Endothelial cell (in vitro differentiated cells): ENCODE data around the gene TMEM120A. TPM values are rescaled to one million over a fixed set of nuclear protein-coding genes. Genes with fewer than 3 reads are reported as not detected.

Source experiments
- DNase-seq: peaks from one replicate; pipeline ENCODE4 v3.0.0; 2021; ENCODE audit warnings: low spot score
- H3K27ac Mint-ChIP-seq: one replicate; pipeline ENCODE4 v1.8.0; 2021; ENCODE audit warnings: mixed read lengths, inconsistent platforms; ENCODE audit not compliant: unreplicated experiment
- H3K27me3 Mint-ChIP-seq: one replicate; pipeline ENCODE4 v1.8.0; 2021; ENCODE audit warnings: mild to moderate bottlenecking, moderate library complexity, mixed read lengths, inconsistent platforms; ENCODE audit not compliant: unreplicated experiment
- H3K36me3 Mint-ChIP-seq: one replicate; pipeline ENCODE4 v1.8.0; 2021; ENCODE audit warnings: mild to moderate bottlenecking, low read depth, mixed read lengths, inconsistent platforms; ENCODE audit not compliant: unreplicated experiment
- H3K4me1 Mint-ChIP-seq: one replicate; pipeline ENCODE4 v1.8.0; 2021; ENCODE audit warnings: mild to moderate bottlenecking, mixed read lengths, inconsistent platforms; ENCODE audit not compliant: unreplicated experiment
- H3K4me3 Mint-ChIP-seq: one replicate; pipeline ENCODE4 v1.8.0; 2021; ENCODE audit warnings: mild to moderate bottlenecking, mixed read lengths, inconsistent platforms; ENCODE audit not compliant: unreplicated experiment
- H3K9me3 Mint-ChIP-seq: one replicate; pipeline ENCODE4 v1.8.0; 2021; ENCODE audit warnings: mixed read lengths, inconsistent platforms; ENCODE audit not compliant: unreplicated experiment
- CTCF ChIP-seq: fragments of 200-600 bp; sonication (generic); IDR thresholded peaks from one replicate; pipeline ENCODE4 v1.5.0; 2021; ENCODE audit warnings: antibody characterized with exemption; ENCODE audit not compliant: unreplicated experiment
- total RNA-seq: library from RNA; stranded (reverse); fragmentation: NEBNext Ultra II Directional; extraction: Animal tissue kit (Norgen Biotek cat#: 25700); gene quantifications from one replicate; pipeline ENCODE4 v1.2.1, GENCODE V29; 2021; ENCODE audit not compliant: unreplicated experiment

The TMEM120A gene
- total RNA-seq, 1 donor from 2014 or later = 18.2 TPM

- H3K4me3 Mint-ChIP-seq = peak overlapping the region; percentile 61
- peak overlapping the region; percentile 6 for H3K27ac Mint-ChIP-seq
- DNase-seq = no peak
- peaks cover 9% of the 10 kb centered on the region for H3K36me3 Mint-ChIP-seq
- peaks cover 8% of the 10 kb centered on the region for H3K27me3 Mint-ChIP-seq
- H3K9me3 Mint-ChIP-seq = no peaks in the 10 kb centered on the region
- H3K4me1 Mint-ChIP-seq = peaks cover 8% of the 10 kb centered on the region
- no peak for TF ChIP-seq CTCF
These were observed 4.7 kb downstream of the TMEM120A start for GRCh38 chr7:75989500-75990388.

- Mint-ChIP-seq H3K4me3 (no peak overlapping the region), H3K36me3 (peaks cover 9% of the 10 kb centered on the region), H3K27me3 (peaks cover 8% of the 10 kb centered on the region), H3K27ac (no peak overlapping the region), H3K4me1 (peaks cover 8% of the 10 kb centered on the region), H3K9me3 (no peaks in the 10 kb centered on the region)
- no peak for DNase-seq
- TF ChIP-seq CTCF = no peak
These were observed 5.6 kb downstream of the TMEM120A start for GRCh38 chr7:75988568-75989499.

- no peak overlapping the region for H3K4me3 Mint-ChIP-seq
- peaks cover 6% of the 10 kb centered on the region for H3K27me3 Mint-ChIP-seq
- H3K27ac Mint-ChIP-seq = no peak overlapping the region
- no peaks in the 10 kb centered on the region for H3K9me3 Mint-ChIP-seq
- peaks cover 9% of the 10 kb centered on the region for H3K36me3 Mint-ChIP-seq
- no peak for DNase-seq
- no peak for TF ChIP-seq CTCF
- H3K4me1 Mint-ChIP-seq = peaks cover 8% of the 10 kb centered on the region
These were observed 6.4 kb downstream of the TMEM120A start for GRCh38 chr7:75987805-75988567.

- Mint-ChIP-seq H3K4me3 (peak overlapping the region; percentile 33), H3K4me1 (peaks cover 8% of the 10 kb centered on the region), H3K27ac (no peak overlapping the region), H3K27me3 (peaks cover 6% of the 10 kb centered on the region), H3K36me3 (peaks cover 9% of the 10 kb centered on the region), H3K9me3 (no peaks in the 10 kb centered on the region)
- TF ChIP-seq CTCF = no peak
- DNase-seq = no peak
These were observed 7.2 kb downstream of the TMEM120A start for GRCh38 chr7:75987026-75987804.
